GM12878 (cell line): ENCODE results near the gene CAB39L.

ENCODE experiments used
- CEBPB ChIP-seq, 2 experiments: fragments of 150-350 bp in 1 of 2; IDR thresholded peaks; 2 replicates each; pipeline ENCODE4 v1.6.1; 2012 to 2014; ENCODE audit warnings: low read depth in 2 of 2, low read length in 2 of 2, borderline replicate concordance in 1 of 2, inconsistent platforms in 1 of 2
- MLLT1 ChIP-seq: fragments of 450-650 bp; IDR thresholded peaks from 2 replicates; pipeline ENCODE4 v1.6.1; 2016; ENCODE audit warnings: mild to moderate bottlenecking
- NKRF ChIP-seq: fragments of 450-650 bp; conservative IDR thresholded peaks from 2 replicates; pipeline ENCODE4 v1.6.1; 2017; ENCODE audit warnings: mild to moderate bottlenecking, moderate library complexity
- POLR2A ChIP-seq: IDR thresholded peaks from 2 replicates; pipeline ENCODE4 v1.6.1; 2011; ENCODE audit warnings: low read depth, mild to moderate bottlenecking, low read length
- TF ChIP-seq, protein P1 (sequence below), 3 experiments: IDR thresholded peaks in 2 of 3; conservative IDR thresholded peaks in 1 of 3; 2 replicates each; pipeline ENCODE4 v1.5.1; 2011; ENCODE audit warnings: low read depth in 3 of 3, low read length in 3 of 3, mild to moderate bottlenecking in 3 of 3, control low read depth in 2 of 3, moderate library complexity in 2 of 3, inconsistent platforms in 1 of 3, mixed read lengths in 1 of 3; ENCODE audit not compliant: control insufficient read depth in 2 of 3, insufficient read depth in 1 of 3; ENCODE audit errors: extremely low read depth in 1 of 3
- TF ChIP-seq, protein P2 (sequence below): IDR thresholded peaks from 2 replicates; pipeline ENCODE4 v1.6.1; 2012; ENCODE audit warnings: low read depth, low read length, improper control_type of control experiment

- TF ChIP-seq MLLT1 (no peak), POLR2A (no peak), NKRF (no peak), CEBPB (IDR thresholded peaks at IDR 0.05; ENCODE audit: borderline replicate concordance in 1 of 2, low read depth in 2 of 2, low read length in 2 of 2) (no peak)
- TF ChIP-seq, protein P1, sequence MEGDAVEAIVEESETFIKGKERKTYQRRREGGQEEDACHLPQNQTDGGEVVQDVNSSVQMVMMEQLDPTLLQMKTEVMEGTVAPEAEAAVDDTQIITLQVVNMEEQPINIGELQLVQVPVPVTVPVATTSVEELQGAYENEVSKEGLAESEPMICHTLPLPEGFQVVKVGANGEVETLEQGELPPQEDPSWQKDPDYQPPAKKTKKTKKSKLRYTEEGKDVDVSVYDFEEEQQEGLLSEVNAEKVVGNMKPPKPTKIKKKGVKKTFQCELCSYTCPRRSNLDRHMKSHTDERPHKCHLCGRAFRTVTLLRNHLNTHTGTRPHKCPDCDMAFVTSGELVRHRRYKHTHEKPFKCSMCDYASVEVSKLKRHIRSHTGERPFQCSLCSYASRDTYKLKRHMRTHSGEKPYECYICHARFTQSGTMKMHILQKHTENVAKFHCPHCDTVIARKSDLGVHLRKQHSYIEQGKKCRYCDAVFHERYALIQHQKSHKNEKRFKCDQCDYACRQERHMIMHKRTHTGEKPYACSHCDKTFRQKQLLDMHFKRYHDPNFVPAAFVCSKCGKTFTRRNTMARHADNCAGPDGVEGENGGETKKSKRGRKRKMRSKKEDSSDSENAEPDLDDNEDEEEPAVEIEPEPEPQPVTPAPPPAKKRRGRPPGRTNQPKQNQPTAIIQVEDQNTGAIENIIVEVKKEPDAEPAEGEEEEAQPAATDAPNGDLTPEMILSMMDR (IDR thresholded peaks at IDR 0.05 in 2 of 3, conservative IDR thresholded peaks at IDR 0.05 in 1 of 3; ENCODE audit: control insufficient read depth in 2 of 3, extremely low read depth in 1 of 3, insufficient read depth in 1 of 3, low read depth in 3 of 3, low read length in 3 of 3), result no peak
- TF ChIP-seq, protein P2, sequence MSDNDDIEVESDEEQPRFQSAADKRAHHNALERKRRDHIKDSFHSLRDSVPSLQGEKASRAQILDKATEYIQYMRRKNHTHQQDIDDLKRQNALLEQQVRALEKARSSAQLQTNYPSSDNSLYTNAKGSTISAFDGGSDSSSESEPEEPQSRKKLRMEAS, result no peak
Measured at GRCh38 chr13:49308921-49309408, 134.9 kb downstream of the CAB39L start.
